HG03575 (cell line): ENCODE results near the gene CERS5.
A peak's percentile ranks its signal among the peaks of the same experiment; 100 is the strongest.

Source experiments
- ATAC-seq: cut with Tn5 transposase; IDR thresholded peaks from one replicate; pipeline ENCODE4 v1.9.1; 2021; ENCODE audit not compliant: unreplicated experiment, insufficient number of reproducible peaks, low FRiP score; ENCODE audit errors: extremely low read depth

CERS5 gene, protein sequence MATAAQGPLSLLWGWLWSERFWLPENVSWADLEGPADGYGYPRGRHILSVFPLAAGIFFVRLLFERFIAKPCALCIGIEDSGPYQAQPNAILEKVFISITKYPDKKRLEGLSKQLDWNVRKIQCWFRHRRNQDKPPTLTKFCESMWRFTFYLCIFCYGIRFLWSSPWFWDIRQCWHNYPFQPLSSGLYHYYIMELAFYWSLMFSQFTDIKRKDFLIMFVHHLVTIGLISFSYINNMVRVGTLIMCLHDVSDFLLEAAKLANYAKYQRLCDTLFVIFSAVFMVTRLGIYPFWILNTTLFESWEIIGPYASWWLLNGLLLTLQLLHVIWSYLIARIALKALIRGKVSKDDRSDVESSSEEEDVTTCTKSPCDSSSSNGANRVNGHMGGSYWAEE

DNA sequence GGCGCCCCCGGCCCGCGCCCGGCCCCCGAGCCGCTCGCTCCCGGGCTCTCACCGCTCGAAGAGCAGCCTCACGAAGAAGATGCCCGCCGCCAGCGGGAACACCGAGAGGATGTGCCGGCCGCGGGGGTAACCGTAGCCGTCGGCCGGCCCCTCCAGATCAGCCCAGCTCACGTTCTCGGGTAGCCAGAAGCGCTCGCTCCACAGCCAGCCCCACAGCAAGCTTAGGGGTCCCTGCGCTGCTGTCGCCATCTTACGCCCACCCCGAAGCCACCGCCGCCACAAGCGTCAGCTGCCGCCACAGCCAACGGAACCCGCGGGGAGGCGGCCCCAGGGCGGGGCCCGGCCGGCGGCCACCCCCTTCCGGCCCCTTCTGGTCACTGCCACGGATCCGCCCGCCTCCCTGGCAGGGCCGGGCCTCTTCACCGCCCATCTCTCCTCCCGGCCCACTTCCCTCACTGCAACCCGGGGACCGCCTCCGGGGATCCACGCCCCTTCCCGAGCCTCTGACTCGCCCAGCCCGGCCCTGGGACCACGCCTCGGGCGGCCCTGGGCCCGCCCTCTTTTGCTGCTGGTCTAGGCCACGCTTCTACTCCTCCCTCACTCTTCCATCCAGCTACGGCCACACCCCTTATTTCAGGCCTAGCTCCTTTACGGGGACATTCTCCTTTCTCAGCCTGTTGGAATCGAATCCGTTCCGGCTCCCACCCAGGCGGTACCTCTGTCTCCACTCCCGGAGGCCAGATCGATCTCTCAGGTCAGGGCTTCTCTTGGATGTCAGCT lies at the start of gene CERS5:
TSS of gene CERS5 (minus strand) at position 321 of the 780 bp plus-strand sequence. CDS start at position 249, 72 bp downstream.
- peak; percentile 78 for ATAC-seq

DNA sequence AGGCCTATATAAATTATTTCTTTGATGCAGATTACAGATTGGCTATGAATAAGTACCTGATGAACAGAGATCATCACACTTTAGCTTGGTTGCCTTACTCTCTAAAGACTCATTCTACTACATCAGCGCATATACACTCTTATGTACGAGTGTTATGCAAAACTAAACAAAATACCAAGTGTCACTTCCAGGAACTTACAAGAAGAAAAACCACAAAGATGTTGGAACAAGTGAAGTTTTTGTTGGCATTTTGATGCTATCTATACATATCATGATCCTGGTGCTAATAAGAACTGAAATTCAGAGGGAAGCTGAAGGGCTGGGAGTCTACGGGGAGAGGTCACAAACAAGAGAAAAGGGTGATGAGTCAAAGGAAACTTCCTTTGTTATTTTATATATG lies 47.9 kb upstream of the CERS5 start:
- no peak for ATAC-seq

DNA sequence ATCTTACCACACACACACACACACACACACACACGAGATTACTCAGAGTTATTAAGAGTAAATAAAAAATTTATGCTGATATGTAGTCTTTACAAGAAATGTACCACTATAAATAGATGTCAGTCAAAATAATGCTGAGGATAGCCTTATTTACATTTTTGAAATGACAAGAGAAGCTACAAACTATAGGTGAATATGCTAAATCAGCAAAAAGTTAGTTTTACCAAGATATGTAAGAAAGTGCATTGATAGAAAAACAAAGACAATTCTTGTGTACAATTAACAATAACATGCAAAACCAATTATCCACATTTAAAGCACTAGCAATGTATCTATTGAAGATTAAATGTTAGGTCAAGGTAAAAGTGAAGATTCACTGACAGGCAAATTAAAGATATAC lies 46.8 kb upstream of the CERS5 start:
- ATAC-seq, result no peak

DNA sequence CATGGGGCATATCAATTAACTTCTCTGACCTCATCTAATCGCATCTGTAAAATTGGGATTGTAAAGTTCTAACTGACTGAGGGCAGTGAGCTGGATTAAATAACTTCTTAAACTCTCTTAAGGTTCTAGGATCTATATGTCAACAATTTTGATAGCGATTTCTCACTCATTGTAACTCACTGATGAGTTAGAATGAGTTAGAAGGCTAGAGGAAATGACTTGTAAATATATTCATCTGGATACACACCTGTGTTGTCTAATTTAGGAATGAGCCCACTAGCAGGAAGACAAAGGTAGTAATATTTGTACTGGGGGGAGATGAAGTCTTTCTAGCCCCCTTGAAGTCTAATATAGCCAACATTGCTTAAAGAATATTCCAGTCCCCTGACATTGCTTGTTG lies 46.3 kb upstream of the CERS5 start:
- no peak for ATAC-seq

DNA sequence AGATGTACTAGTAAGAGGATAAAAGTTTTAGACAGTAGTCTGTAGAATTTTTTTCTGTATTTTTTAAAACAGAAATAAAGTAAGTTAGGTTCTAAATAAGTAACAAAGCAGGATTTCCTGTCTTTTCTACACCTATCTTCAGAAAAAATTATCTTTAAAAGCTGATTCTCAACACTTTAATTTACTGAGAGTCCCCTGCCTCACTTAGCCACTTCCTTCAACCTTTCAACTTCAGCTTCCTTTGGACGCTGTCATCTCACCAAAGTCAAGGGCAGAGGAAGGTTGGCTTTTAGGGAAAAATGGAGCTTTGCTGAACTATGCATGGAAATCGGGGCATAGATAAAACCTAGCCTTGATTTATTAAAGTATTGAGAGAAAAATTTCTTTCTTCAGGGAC lies 44.9 kb upstream of the CERS5 start:
- ATAC-seq, result no peak

DNA sequence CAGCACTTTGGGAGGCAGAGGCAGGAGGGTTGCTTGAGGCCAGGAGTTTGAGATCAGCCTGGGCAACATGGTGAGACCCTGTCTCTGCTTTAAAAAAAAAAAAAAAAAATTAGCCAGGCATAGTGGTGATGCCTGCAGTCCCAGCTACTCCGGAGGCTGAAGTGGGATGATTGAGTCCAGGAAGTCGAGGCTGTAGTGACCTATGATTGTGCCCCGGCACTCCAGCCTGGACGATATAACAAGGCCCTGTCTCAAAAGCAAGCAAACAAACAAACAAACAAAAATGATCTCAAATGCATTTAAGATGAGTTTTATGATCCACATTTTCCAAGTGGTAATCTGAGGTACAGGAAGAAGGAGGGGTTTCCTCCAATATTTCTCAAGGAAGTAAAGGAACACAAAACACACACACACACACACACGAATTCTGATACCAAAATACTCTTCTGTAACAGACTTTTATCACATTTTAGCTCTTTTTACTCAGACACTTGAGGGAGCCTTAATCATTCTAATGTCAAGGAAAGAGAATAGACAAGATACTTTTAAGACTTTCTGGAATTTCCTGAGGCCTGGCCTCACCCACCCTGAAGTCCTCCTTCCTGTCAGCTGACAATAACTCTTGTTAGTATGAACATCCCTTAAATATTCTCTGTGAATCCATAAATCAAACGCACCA lies 44.4 kb upstream of the CERS5 start:
- ATAC-seq, result no peak

DNA sequence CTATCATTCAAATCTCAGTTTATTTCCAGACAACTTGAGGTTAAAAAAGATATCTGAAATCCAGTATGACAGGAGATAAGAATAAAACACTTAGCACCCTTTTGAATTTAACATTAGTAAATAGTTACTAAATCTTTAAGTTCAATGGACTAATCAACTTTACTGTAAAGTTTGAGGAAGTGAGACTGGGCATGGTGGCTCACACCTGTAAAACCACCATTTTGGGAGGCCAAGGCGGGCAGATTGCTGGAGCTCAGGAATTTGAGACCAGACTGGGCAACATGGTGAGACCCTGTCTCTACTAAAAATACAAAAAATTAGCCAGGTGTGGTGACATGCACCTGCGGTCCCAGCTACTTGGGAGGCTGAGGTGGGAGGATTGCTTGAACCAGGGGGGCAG lies 40.3 kb upstream of the CERS5 start:
- no peak for ATAC-seq

DNA sequence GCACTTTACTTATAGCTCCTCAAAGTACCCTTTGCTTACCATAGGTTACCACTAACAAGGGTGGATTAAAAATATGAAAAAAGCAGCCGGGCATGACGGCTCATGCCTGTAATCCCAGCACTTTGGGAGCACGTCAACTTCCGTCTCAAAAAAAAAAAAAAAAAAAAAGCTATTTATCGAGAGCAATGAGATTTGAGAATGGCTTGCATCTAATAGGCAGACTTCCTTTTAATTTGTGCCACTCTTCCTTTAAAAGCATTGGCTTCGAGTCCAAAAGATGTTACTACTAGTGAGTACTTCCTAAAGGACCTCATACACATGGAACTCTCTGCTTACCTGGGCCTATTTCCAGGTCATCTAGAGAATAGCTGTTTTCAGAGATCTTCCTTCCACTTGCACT lies 38.5 kb upstream of the CERS5 start:
- ATAC-seq, result no peak

DNA sequence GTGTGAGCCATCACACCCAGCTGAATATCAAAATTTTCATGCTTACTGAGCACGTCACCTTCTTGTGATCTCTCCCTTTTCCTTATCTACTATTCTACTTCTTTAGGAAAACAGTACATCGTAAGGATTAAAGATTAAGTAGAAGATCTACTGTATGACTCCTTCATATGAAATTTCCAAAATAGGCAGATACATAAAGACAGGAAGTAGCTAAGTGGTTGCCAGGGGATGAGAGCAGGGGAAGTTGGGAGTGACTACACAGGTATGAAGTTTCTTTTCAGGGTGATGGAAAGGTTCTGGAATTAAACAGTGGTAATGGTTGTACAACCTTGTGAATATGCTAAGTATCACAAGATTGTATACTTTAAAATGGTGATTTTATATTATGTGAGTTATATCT lies 36.5 kb upstream of the CERS5 start:
- no peak for ATAC-seq

DNA sequence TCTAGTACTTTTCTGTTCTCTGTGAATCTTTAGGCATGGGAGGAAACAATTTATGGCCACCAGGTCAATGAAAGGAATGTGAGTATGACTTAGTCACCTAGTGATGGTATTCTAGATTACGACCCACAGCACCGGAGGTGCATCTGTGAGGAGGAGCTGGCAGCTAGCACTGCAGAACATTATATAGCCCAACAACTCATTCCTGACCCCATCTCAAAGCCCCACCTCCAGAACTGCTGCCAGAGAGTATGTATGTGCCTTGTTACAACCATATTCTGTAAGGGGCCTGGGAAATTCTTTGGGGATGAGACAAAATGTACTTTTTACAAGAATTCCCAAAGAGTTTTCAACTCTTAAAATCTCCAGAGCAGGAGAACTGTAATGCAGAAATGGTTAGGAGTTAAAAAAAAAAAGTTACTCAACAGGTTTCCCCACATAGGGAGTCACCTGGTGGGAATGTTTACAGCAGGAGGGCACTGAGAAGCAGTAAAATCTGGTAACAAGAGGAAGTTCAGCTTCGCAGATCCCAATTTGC lies 34.9 kb upstream of the CERS5 start:
- no peak for ATAC-seq

DNA sequence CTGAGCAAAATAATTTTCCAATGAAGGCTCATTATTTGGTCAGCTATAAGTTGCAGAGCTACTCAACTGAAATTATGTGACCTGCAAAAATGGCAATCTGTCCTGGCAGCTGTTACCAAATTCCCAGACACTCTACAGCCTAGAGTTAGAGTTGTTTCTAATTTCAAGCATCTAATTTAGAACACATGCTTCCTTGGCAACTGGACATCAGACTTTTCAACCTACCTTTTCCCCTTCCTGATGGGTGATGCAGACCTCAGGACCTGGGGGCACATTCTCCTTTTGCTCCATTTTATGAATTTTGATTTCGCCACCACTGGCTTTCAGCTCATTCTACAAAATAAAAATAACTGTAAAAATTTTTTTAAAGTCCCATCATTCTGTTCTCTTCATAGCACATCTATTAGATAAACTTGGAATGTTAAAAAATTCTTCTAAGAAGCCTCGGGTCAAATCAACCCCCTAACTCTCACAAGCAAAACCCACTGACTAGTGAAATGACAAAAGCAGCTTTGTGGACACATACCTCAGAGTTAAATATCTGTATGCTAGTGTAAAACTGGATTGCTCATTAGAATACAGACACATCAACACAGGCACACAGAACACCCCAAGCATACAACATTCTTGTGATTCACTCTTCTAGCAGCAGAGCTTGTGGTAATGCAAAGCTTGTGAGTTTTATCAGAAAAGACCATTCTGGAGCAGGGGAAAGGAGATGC lies 33.5 kb upstream of the CERS5 start:
- no peak for ATAC-seq

DNA sequence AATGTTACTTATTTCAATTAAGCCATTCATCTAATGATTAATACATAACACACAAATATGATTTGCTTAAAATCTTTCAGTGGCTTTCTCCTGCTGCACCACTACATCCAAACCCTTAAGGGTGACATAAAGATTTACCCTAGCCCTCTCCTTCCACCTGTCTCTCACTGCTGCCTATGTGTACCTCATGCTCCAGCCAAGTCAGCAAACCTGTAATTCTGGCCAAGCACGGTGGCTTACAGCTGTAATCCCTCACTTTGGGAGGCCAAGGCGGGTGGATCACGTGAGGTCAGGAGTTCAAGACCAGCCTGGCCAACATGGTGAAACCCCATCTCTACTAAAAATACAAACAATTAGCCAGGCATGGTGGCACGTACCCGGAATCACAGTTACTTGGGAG lies 31.7 kb upstream of the CERS5 start:
- ATAC-seq, result no peak

DNA sequence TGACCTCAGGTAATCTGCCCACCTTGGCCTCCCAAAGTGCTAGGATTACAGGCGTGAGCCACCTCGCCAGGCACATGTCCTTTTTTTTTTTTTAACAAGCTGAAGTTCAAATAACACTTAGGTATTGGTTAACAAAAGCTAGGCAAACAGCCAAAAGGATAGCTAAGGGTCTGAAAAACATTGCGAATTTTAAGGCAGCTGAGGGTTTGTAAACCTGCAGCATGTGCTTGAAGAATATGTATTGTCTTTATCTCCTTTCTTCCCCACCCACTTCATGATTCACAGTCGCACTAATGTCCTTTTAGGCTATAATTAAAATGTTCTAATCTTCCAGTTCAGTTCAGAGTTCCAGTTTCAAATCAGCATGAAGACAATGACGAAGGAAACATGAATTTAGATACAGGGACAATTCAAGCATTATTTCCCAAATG lies 30.1 kb upstream of the CERS5 start:
- ATAC-seq, result no peak

DNA sequence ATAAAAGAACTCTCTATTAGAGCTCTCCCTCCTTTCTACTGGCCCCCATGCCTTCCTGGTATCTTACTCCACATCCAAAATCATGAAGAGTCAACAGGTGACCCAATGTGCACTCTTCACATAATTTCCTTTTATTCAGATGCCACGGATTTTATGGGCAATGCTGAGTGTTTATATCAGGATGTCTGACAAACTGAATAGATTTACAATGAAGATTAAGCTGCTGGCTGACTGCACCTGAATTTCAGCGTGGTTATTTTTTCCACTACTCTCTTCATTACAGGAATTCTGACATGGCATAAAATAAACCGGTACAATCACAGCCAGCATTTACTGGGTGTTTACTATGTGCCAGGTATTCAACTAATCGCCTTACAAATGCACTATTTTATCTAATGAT lies 29.4 kb upstream of the CERS5 start:
- ATAC-seq, result no peak

DNA sequence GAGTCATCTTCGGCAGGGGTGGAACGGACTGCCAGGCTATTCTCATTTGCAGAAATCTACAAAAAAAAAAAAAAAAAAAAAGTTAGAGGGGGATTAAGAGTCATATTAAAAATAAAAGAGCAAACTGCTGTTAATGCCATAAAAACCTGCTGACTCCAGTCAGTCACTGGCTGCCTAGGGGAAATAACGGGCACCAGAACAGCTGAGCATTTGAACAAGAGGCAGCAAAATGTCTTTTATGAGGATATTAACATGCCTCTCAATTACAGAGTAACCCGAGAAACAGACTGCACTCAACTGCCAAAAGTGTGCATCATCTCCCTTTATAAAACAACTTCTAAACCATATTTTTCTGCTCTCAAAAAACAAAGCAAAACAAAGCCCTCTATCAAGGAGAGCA lies 28.7 kb upstream of the CERS5 start:
- no peak for ATAC-seq

DNA sequence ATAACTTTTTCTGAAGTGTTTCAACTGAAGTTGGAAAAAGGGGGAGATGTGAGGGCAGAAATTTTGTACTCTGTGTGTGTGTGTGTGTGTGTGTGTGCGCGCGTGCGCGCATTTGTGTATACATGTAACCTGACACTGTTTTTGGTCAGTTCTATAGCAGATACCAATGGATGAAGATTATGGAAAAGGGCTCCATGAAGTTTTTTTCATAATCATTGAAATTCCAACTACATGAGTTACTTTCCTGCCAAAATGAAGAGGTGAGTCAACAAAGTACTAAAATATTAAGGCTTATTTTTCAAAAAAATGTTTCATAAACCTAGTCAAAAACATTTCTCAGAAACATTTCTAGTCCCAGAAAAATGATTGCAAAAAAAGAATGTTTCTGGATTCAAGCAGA lies 25.7 kb upstream of the CERS5 start:
- no peak for ATAC-seq

DNA sequence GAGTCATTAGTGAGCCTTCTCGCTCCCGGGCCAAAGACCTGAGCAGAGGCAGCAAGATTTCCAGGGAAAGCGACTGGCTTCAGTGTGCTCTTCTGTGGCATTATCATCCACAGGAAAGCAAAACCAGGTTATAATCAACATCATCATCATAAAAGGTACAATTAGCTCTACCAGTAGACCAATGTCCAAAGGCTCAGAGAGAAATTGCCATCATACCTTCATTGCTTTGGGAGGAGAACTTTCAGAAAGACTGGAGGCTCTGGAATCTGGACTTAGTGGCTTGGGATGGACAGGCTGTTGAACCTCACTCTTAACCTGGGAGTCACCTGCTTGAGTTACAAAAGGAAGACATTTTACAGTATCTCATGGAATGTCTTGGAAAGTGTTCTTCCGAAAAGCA lies 25.1 kb upstream of the CERS5 start:
- no peak for ATAC-seq

DNA sequence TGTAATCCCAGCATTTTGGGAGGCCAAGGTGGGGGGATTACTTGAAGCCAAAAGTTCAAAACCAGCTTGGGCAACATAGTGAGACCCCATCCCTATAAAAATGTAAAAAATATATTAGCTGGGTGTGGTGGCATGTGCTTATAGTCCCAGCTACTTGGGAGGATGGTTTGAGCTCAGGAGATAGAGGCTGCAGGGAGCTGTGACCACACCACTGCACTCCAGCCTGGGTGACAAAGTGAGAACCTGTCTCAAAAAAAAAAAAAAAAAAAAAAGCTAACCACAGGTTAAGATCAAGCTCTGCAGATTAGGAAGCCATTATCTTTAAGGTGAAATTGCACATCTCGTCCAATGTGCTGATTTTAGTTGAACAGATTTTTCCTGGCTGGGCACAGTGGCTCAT lies 23.7 kb upstream of the CERS5 start:
- ATAC-seq, result no peak
